ENCODE measurements around the gene ABCB11.
"Not testable (repeated sequence)": the region's sequence is repeated elsewhere in the genome, so short reads cannot be mapped to it uniquely, and the experiment has no call there.

ABCB11 gene

GRCh38 chr2:168890006-168890782 lies 140.9 kb downstream of the ABCB11 start, which contains the start of gene SPC25:
SPC25 (minus strand) TSS chr2:168890430; CDS start chr2:168889519, 911 bp downstream.
- DNase-seq (ENCODE audit: low spot score), result peak; percentile 92

DNA sequence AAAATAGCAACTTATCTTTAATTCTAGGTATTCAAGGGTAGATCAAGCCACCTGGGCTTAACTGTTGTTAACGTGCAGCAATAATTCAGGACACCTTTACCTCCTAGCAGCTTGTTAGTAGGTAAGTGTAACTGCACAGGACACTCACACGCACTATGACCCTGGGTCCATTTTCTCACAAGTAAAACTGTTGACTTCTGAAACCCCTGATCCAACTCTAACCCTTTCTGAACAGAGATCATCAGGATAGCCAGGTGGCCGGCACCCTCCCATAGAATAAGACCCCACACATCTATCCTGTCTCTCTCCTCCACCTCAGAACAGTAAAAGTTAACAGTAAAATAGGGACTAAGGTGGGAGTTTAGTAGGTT lies 141.5 kb downstream of the ABCB11 start:
- DNase-seq (ENCODE audit: low spot score), result no peak

DNA sequence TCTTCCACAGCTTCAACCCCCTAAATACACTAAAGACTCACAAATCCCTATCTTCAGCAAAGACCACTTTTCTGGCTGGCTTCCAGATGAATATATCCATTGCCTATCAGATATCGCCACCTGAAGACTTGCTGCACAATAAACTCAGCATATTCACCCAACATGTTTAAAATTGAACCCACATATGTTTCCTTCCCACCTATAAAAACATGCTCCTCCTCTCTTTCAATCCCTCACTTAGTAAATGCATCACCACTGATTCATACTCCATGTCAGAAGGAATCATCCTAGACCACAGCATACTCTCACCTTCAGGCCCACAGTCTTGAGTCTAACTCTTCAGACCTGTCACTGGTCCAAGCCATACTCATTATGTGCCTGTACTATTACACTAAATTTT lies 146.1 kb downstream of the ABCB11 start:
- no peak for DNase-seq (ENCODE audit: low spot score)

DNA sequence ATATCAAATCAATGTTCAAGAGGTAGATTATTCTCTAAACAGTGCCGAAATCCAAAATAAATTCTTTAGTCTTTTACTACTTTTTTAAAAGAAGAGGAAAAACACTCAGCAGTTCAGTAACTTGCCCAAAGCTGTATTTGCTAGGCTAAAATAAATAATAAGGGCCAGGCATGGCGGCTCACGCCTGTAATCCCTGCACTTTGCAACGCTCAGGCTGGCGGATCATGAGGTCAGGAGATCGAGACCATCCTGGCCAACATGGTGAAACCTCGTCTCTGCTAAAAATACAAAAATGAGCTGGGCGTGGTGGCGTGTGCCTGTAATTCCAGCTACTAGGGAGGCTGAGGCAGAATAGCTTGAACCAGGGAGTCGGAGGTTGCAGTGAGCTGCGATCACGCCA lies 149.0 kb downstream of the ABCB11 start:
- not testable (repeated sequence) for DNase-seq (ENCODE audit: low spot score)

DNA sequence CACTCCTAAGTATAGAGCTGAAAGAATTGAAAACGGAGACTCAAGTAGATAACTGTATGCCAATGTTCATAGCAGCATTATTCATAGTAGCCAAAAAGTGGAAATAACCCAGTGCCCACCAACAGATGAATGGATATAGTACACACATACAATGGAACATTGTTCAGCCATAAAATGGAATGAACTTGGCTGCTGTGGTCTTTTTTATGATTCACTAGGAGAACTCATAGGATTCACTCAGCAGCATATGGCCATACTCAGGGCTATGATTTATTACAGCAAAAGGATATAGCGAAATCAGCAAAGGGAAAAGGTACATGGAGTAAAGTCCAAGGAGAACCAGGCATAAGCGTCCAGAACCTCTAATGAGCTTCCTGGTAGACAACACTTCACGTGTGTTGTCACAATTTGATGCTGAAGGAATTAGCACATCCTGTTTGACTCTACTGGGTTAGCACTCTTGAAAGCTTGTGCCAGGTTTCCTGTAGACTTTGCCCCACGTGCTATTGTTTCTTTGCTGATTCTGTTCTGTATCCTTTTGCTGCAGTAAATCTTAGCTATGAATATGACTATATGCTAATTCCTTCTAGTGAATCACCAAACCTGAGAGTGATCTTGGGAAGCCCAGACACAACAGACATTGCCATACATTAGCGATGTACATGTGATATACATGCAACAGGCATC lies 156.6 kb downstream of the ABCB11 start:
- DNase-seq (ENCODE audit: low spot score), result no peak

DNA sequence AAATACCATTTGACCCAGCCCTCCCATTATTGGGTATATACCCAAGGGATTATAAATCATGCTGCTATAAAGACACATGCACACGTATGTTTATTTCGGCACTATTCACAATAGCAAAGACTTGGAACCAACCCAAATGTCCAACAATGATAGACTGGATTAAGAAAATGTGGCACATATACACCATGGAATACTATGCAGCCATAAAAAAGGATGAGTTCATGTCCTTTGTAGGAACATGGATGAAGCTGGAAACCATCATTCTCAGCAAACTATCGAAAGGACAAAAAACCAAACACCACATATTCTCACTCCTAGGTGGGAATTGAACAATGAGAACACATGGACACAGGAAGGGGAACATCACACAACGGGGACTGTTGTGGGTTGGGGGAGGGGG lies 160.3 kb downstream of the ABCB11 start:
- not testable (repeated sequence) for DNase-seq (ENCODE audit: low spot score)
